Subcutaneous adipose tissue (tissue), 4 donors: ENCODE results near the gene CFAP141. TPM values are rescaled to one million over a fixed set of nuclear protein-coding genes. Genes with fewer than 3 reads are reported as not detected.

Experiments used
- total RNA-seq, 4 donors: library from RNA; depleted of rRNA; stranded (reverse); fragments of >200 nt; gene quantifications; one replicate each; pipeline ENCODE4 v1.1.0, GENCODE V29; 2016
- TF ChIP-seq, protein P1 (sequence below): fragments of 450-650 bp; IDR thresholded peaks from one replicate; pipeline ENCODE4 v1.5.1; 2016; ENCODE audit warnings: low read depth, mild to moderate bottlenecking, control low read depth, antibody characterized with exemption, moderate library complexity

CFAP141 gene
- total RNA-seq, 4 donors from 2014 or later = not detected

GRCh38 chr1:154199563-154199879 lies 6.6 kb downstream of the CFAP141 start:
- TF ChIP-seq, protein P1, sequence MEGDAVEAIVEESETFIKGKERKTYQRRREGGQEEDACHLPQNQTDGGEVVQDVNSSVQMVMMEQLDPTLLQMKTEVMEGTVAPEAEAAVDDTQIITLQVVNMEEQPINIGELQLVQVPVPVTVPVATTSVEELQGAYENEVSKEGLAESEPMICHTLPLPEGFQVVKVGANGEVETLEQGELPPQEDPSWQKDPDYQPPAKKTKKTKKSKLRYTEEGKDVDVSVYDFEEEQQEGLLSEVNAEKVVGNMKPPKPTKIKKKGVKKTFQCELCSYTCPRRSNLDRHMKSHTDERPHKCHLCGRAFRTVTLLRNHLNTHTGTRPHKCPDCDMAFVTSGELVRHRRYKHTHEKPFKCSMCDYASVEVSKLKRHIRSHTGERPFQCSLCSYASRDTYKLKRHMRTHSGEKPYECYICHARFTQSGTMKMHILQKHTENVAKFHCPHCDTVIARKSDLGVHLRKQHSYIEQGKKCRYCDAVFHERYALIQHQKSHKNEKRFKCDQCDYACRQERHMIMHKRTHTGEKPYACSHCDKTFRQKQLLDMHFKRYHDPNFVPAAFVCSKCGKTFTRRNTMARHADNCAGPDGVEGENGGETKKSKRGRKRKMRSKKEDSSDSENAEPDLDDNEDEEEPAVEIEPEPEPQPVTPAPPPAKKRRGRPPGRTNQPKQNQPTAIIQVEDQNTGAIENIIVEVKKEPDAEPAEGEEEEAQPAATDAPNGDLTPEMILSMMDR = no peak

GRCh38 chr1:154198756-154199562 lies 7.2 kb downstream of the CFAP141 start:
- TF ChIP-seq, protein P1 = no peak

GRCh38 chr1:154193821-154194220 lies 12.3 kb downstream of the CFAP141 start:
- TF ChIP-seq, protein P1 = no peak

DNA sequence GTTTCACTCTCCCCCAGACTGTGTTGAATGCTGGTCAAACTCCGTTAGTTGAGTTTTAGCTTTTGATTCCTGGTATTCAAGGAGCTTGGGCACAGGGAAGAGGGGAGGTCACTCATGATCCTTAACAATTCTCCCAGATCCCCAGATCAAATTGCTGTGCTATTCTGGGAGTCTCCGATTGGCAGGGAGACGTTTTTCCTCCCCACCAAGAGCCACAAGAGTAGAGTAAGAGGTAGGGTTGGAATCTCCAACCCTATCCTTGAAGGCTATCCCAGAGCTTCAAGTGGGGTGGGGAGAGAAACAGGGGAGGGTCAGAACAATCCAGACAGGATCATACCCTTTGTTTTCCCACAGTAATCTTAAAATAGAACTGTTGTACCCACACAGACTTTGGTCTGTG lies 13.7 kb downstream of the CFAP141 start:
- TF ChIP-seq, protein P1 = no peak

GRCh38 chr1:154191990-154192461 lies 14.1 kb downstream of the CFAP141 start, which contains the start of gene TPM3:
TSS of gene TPM3 (minus strand) at chr1:154192100. CDS start at chr1:154192018, 82 bp downstream.
- TF ChIP-seq, protein P1 = no peak

DNA sequence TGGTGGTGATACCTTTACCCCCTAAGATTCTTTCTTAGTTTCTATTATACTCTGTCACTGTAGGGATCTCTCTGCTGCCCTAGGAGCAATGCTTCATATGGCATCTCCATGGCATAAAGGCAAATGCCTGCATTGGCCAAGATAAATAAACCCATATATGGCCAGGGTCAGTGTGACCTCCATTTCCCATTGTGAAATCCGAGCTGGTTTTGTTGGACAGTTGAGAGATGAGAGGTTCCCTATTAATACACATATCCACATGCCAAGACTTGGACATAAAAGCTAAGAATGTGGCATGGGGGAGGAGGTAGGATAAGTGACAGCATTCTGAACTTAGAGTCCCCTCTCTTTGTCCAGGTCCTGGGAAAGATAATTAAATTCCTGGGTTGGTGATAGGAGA lies 15.6 kb downstream of the CFAP141 start:
- TF ChIP-seq, protein P1 = no peak

- TF ChIP-seq, protein P1 = no peak
Measured at GRCh38 chr1:154186852-154187501, 19.2 kb downstream of the CFAP141 start.
